NCI-H2107 (cell line): Measurements from ENCODE around the gene HIVEP3.

Experiments
- DNase-seq: peaks from one replicate; lab custom pipeline; 2025; lab: John Stamatoyannopoulos, UW

Gene HIVEP3

GRCh38 chr1:41872074-41872473 is 46.6 kb downstream of the HIVEP3 start:
- DNase-seq: no peak

GRCh38 chr1:41870076-41870562 is 48.6 kb downstream of the HIVEP3 start:
- no peak for DNase-seq

DNA sequence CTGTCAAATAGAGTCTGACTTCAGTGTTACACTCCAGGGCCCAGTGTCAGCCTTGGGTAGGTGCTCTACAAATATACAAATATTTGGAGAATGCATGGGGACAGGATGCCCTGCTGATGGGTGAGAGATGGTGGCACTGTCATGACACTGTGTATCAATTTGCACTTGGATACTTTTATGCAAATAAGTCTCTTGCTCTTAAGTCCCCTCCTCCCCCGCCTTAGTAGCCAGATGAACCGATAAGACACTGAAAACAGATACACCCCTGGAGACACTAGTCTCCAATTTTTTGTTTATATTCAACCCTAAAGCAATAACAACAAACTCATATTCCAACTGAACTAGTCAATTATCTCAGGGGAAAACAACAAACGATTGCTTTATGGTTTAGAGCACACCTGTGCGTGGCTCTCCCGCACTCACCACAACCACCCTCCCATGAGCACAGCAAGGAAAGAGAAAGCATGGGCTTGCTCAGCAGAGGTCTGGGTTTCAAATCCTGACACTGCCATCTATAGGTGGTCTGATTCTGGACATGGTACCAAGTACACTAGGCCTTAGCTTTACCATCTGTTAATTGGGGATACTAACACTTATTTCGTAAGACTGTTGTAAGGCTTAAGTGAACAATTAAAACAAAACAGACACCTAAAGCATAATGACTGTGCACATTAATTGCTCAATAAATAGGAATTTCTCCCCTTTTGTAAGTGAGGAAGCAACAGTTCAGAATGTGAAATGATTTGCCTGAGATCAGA is 50.3 kb downstream of the HIVEP3 start:
- no peak for DNase-seq

- DNase-seq: no peak
Measured at GRCh38 chr1:41866285-41866684, 52.4 kb downstream of the HIVEP3 start.

DNA sequence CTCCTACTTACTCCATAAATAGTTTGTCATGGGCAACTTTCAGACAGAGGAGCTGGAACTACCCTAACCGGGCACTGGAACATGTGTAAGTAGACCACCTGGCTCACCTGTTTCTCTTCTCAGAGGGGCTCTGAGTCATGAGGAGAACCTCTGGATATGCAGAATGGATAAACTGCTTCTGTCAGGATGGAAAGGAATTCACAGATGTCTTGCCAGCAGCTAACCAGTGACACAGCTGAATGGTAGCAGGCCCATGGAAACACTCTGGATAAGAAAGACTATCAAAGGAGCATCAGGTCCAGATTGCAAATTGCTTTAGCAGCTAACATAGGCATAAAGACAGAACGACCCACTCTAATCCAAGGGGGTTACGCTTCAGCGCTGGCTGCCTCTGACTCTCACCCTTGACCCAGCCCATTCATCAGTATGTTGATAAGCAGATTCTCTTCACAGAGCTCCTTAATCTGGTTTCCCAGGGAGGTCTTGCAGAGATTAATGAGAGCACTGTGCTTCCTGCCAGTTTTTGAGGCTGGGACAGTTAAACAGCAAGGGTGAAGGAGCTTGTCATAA is 54.2 kb downstream of the HIVEP3 start:
- DNase-seq: no peak

- DNase-seq: no peak
Measured at GRCh38 chr1:41863718-41864117, 55.0 kb downstream of the HIVEP3 start.

- DNase-seq: no peak
Measured at GRCh38 chr1:41862384-41863221, 56.1 kb downstream of the HIVEP3 start.

DNA sequence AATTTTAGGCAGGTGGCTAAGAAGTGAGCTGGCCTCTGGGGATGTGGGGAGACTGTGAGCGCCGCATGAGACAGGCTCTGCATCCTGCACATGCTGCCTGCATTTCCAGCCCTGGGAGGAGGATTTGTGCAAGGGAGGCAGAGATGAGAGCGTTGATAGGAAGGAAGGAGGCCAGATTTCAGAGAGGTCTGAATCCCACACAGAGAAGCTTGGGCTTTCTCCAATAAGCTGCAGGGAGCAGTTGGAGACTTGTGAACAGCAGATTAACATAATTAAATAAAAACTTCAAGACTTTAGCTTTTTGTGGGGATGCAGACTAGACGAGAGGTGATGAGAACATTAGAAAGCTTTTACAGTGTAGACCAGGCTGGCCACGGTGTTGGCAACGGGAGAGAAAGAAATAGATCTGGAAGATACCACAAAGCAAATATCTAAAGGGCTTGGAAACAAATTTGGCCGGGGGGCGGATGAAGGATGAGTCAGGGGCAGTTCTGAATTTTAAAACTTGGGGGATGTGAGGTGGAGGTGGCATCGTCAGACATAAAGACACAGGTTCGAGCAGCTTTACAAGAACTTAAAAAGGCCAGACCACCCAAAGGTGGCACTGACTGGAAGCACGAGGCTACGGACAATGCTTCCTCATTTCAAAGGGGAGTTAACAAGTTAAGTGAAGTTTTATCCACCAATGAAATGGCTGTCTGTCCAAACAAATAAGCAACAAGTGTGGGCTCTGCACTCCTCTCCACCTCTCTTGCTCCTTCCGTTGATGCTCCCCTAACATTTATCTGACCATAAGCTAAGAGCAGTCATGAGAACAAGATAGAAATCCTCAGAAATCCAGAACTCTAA is 57.0 kb downstream of the HIVEP3 start:
- DNase-seq: no peak

GRCh38 chr1:41860771-41861170 is 58.0 kb downstream of the HIVEP3 start:
- DNase-seq: no peak

GRCh38 chr1:41860214-41860613 is 58.5 kb downstream of the HIVEP3 start:
- no peak for DNase-seq

DNA sequence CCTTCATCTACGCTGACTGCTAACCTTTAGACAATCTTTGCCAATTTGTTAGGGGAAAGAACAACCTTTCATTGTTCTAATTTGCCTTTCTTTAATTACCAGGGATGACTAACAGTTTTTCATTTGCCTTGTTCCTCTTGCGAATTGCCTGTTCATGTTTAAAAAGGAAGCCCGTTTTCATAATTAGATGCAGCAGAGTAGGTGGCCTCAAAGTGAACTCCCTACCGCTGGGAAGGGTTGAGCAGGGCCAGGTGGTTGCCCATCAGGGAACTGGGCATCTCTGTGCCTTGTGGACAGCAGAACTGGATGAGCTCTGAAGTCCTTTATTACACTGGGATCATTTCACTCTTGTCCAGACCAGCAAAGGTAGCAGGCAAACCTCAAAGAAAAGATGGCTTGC is 59.0 kb downstream of the HIVEP3 start:
- DNase-seq: no peak

- DNase-seq: no peak
Measured at GRCh38 chr1:41856944-41857285, 61.8 kb downstream of the HIVEP3 start.

- no peak for DNase-seq
Measured at GRCh38 chr1:41856151-41856943, 62.4 kb downstream of the HIVEP3 start.

DNA sequence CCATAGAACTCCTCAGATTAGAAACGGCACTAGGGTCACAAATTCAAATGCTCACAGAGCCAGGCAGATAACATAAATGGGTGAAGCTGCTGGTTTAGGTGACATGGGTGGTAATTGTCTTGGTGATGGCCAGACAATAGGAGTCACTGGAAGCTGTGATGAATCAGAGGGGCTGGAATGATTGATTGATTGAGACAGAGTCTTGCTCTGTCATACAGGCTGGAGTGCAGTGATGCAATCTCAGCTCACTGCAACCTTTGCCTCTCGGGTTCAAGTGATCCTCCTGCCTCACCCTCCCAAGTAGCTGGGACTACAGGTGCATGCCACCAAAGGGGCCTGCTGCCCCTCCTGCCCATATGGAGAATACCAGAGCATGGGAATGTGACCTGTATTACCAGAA is 63.0 kb downstream of the HIVEP3 start:
- no peak for DNase-seq

DNA sequence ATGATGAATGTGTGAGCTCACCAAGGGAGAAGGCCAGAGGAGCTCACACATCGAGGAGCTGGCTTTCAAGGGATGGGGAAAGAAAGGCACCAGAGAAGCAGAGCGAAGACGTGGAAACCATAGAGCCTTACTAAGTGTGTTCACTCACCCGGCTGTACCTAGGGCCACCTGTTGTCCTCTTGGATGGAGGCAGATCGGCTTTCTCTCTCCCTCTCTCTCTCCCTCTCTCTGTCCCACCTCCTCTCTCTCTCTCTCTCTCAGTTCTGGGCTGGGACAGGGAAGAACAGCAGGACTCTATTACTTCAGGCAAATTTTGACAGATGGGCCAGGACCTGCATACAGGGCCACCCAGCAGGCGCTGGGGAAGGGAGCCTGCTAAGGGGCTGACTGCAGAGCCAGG is 64.8 kb downstream of the HIVEP3 start:
- DNase-seq: no peak

DNA sequence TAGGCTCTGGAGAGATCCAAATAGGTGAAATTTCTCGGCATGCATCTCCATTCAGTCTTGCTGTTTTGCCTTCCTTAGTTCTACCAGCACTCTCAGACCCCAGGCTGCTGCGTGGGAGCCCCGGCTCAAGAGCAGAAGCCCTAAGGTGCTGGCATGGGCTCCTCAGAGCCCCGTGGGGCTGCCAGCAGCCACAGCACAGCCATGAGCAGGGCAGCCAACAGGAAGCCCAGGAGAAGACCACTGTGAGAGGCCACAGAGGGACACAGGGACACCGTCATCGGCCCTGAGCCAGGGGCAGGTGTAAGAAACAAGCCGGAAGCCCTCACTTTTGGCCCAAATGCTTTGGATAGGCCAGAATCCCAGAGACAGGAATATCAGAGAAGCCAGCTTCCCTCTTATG is 66.6 kb downstream of the HIVEP3 start:
- DNase-seq: no peak

GRCh38 chr1:41851589-41851988 is 67.1 kb downstream of the HIVEP3 start:
- peak; percentile 24 for DNase-seq

- DNase-seq: peak; percentile 34
Measured at GRCh38 chr1:41850029-41850428, 68.7 kb downstream of the HIVEP3 start.

DNA sequence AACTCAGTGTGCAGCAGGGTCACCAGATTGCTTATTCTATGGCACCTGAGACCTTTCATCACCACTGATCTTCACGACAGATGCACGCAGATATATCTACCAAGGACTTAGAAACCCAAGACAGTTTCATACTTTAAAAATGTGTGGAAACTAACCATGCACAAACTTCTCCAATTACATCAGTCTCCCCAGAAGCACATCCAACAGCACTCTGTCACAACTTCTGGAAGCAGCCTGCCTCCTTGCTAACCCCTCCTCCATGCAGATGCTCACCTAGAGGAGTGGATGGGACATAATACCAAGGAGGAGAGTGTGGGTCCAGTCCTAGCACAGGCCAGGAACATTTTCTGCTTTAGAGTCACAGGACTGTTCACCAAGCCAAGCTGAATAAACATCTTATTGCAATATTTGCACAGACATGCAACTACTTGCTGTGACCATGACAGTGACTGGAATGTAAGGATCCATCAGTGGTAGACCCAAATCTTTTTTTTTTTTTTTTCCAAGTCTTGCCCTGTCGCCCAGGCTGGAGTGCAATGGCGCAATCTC is 69.4 kb downstream of the HIVEP3 start:
- DNase-seq: no peak

DNA sequence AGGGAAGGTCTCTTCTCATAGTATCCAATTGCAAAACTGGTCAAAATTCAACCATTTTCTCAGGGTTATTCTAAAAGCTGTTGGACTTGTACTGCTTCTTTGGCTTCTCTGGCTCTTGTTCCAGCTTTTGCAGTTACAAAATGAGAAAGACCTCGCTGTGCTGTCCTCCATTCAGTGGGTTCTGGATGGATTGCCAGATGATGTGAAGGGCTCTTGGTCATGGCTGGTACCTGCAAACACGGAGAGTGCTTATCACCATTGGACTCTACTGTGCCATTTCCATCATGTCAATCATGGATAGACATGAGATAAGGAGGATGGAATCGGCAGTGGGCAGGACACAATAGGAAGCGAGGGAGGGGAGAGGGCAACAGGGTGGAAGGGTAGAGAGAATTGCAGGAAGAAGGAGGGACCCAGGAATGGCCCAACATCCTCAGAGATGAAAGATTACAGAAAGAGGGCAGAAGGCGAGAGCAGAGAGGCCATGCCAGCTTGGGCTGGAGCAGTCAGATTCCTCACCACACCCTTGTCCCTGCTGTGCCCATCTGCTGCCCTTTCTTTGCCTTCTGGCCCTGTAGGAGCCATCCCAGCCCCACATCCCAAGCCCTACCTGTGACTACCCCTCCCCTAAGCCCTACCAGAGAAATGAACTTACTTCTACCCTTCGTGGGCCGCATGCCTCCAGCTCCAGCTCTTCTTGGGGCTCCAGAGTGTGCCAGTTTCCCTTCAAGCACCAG is 70.3 kb downstream of the HIVEP3 start:
- no peak for DNase-seq
